OCI-M1 (cell line): ENCODE results near the gene KCNK2.

Source experiments
- DNase-seq: peaks from one replicate; lab custom pipeline; 2025; lab: John Stamatoyannopoulos, UW

The KCNK2 gene

GRCh38 chr1:215095524-215095923, 13.0 kb downstream of the KCNK2 start:
- DNase-seq, result no peak

- DNase-seq, result no peak
These were observed 19.0 kb downstream of the KCNK2 start for GRCh38 chr1:215101511-215101910.

GRCh38 chr1:215104283-215104682, 21.7 kb downstream of the KCNK2 start:
- no peak for DNase-seq

GRCh38 chr1:215106067-215106466, 23.5 kb downstream of the KCNK2 start:
- DNase-seq, result no peak

- DNase-seq, result no peak
These were observed 26.6 kb downstream of the KCNK2 start for GRCh38 chr1:215109171-215109570.

GRCh38 chr1:215111916-215112315, 29.4 kb downstream of the KCNK2 start:
- DNase-seq, result no peak

- no peak for DNase-seq
These were observed 31.2 kb downstream of the KCNK2 start for GRCh38 chr1:215113776-215114153.

- DNase-seq, result no peak
These were observed 31.8 kb downstream of the KCNK2 start for GRCh38 chr1:215114154-215114933.

GRCh38 chr1:215115760-215116159, 33.2 kb downstream of the KCNK2 start:
- no peak for DNase-seq

- DNase-seq, result no peak
These were observed 35.5 kb downstream of the KCNK2 start for GRCh38 chr1:215118081-215118480.

- DNase-seq, result no peak
These were observed 36.5 kb downstream of the KCNK2 start for GRCh38 chr1:215119056-215119455.

GRCh38 chr1:215119719-215120365, 37.3 kb downstream of the KCNK2 start:
- DNase-seq, result no peak

GRCh38 chr1:215128504-215128903, 46.0 kb downstream of the KCNK2 start:
- peak; percentile 81 for DNase-seq

- no peak for DNase-seq
These were observed 48.8 kb downstream of the KCNK2 start for GRCh38 chr1:215131291-215131690.

GRCh38 chr1:215132156-215132555, 49.6 kb downstream of the KCNK2 start:
- DNase-seq, result no peak

- DNase-seq, result no peak
These were observed 51.0 kb downstream of the KCNK2 start for GRCh38 chr1:215133532-215133931.

- DNase-seq, result no peak
These were observed 55.4 kb downstream of the KCNK2 start for GRCh38 chr1:215137985-215138384.

GRCh38 chr1:215140135-215140534, 57.6 kb downstream of the KCNK2 start:
- no peak for DNase-seq

- DNase-seq, result no peak
These were observed 58.9 kb downstream of the KCNK2 start for GRCh38 chr1:215141460-215141859.

- DNase-seq, result peak; percentile 5
These were observed 61.0 kb downstream of the KCNK2 start for GRCh38 chr1:215143497-215143896.

GRCh38 chr1:215146240-215146975, 63.9 kb downstream of the KCNK2 start:
- peak; percentile 70 for DNase-seq

GRCh38 chr1:215147024-215147423, 64.5 kb downstream of the KCNK2 start:
- DNase-seq, result no peak
